Left lung (tissue), 10 donors: ENCODE results near the gene NT5C2. TPM values are rescaled to one million over a fixed set of nuclear protein-coding genes. Genes with fewer than 3 reads are reported as not detected.

ENCODE experiments used
- ATAC-seq: fragments of 200-7000 bp; cut with Tn5 transposase; one replicate; pipeline ENCODE4 v1.9.1; 2020; ENCODE audit warnings: moderate library complexity
- DNase-seq, 4 donors: peaks; one replicate each; pipeline ENCODE4 v3.0.0-alpha.2; 2013 to 2020
- H3K27ac ChIP-seq, 2 donors: fragments of 200-600 bp; sonication (generic) in 1 of 2; one replicate each; pipeline versions ENCODE4 v1.5.0 to v1.8.0; 2020 to 2021
- H3K27me3 ChIP-seq, 2 donors: fragments of 200-600 bp; sonication (generic) in 1 of 2; one replicate each; pipeline versions ENCODE4 v1.5.0 to v1.8.0; 2020 to 2021
- H3K36me3 ChIP-seq, 2 donors: fragments of 200-600 bp; sonication (generic) in 1 of 2; one replicate each; pipeline versions ENCODE4 v1.5.0 to v1.8.0; 2020 to 2021
- H3K4me1 ChIP-seq, 2 donors: fragments of 200-600 bp; one replicate each; pipeline ENCODE4 v1.8.0; 2021
- H3K4me3 ChIP-seq, 2 donors: fragments of 200-600 bp; sonication (generic) in 1 of 2; one replicate each; pipeline versions ENCODE4 v1.5.0 to v1.8.0; 2020 to 2021; ENCODE audit warnings: mild to moderate bottlenecking in 1 of 2
- H3K9me3 ChIP-seq, 2 donors: fragments of 200-600 bp; sonication (generic) in 1 of 2; one replicate each; pipeline versions ENCODE4 v1.5.0 to v1.8.0; 2020 to 2021
- intact Hi-C, 2 donors: fragments of 100-400 bp; cut with DNase I; formaldehyde crosslinking; loops; one replicate each; pipeline versions ENCODE4 v1.11.2 to v1.14.2; 2022
- polyA plus RNA-seq, 6 donors: library from polyadenylated mRNA; unstranded; fragments of 120-200 nt; gene quantifications; one replicate each; pipeline ENCODE4 v1.2.1, GENCODE V29; 2013; ENCODE audit not compliant: insufficient read length in 6 of 6
- total RNA-seq, 2 donors: library from RNA; stranded (reverse); fragmentation: NEBNext Ultra II Directional; extraction: Animal tissue kit (Norgen Biotek cat#: 25700); gene quantifications; one replicate each; pipeline ENCODE4 v1.2.1, GENCODE V29; 2021
- TF ChIP-seq, protein P1 (sequence below), 2 donors: fragments of 200-600 bp; sonication (generic) in 1 of 2; IDR thresholded peaks; one replicate each; pipeline versions ENCODE4 v1.5.0 to v1.8.0; 2021; ENCODE audit warnings: antibody characterized with exemption in 2 of 2
- donor health status: DM: no; HTN: yes; CAD: no.
- donor health status: DM: no; HTN: no; CAD: no.

The NT5C2 gene
- total and polyA plus RNA-seq, 8 donors = 95.3 to 173 (median 133) TPM

DNA sequence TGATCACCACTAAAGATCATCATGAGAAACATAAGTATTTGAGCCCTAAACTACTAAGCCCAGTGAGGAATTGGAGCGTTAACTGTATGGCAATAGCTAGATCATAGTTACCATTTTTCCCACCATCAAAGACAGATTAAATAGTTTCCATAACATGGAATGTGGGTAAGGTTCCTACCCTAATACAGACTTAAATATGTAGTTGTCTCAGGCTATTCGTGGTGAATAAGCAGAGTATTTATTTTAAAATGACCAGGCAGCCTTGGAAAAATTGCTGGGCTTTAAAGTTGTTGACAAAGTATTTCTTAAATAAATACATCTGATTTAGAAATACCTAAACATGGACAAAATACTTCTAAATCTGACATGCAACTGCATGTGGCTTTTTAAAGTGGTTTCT, 106.8 kb downstream of the NT5C2 start:
- Histone ChIP-seq H3K4me1 (no peaks in the 10 kb centered on the region), H3K4me3 (no peak overlapping the region), H3K27me3 (no peaks in the 10 kb centered on the region), H3K27ac (no peak overlapping the region), H3K36me3 (peaks cover 0 to 87% of the 10 kb centered on the region in 2 donors), H3K9me3 (no peaks in the 10 kb centered on the region)
- intact Hi-C loops = no loop called here
- DNase-seq = no peak
- ATAC-seq = no peak
- TF ChIP-seq, protein P1, sequence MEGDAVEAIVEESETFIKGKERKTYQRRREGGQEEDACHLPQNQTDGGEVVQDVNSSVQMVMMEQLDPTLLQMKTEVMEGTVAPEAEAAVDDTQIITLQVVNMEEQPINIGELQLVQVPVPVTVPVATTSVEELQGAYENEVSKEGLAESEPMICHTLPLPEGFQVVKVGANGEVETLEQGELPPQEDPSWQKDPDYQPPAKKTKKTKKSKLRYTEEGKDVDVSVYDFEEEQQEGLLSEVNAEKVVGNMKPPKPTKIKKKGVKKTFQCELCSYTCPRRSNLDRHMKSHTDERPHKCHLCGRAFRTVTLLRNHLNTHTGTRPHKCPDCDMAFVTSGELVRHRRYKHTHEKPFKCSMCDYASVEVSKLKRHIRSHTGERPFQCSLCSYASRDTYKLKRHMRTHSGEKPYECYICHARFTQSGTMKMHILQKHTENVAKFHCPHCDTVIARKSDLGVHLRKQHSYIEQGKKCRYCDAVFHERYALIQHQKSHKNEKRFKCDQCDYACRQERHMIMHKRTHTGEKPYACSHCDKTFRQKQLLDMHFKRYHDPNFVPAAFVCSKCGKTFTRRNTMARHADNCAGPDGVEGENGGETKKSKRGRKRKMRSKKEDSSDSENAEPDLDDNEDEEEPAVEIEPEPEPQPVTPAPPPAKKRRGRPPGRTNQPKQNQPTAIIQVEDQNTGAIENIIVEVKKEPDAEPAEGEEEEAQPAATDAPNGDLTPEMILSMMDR (IDR thresholded peaks at IDR 0.05) = no peak

DNA sequence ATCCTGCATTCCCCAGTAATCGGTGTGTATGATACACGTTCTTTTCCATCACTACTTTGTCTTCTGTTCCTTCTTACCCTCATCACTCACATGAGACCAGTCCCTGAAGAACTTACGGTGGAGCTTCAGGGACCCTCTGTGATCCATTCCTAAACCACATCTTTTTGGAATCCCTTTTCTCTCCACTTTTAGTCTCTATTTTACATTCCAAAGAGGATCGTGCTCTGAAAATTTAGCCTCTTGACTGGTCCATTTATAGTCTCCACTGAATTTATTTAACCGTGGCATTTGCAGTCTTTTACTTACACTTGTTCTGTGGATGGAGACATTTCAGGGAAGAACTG, 109.1 kb downstream of the NT5C2 start:
- Histone ChIP-seq H3K9me3 (no peaks in the 10 kb centered on the region), H3K27ac (no peak overlapping the region), H3K4me1 (no peaks in the 10 kb centered on the region), H3K27me3 (no peaks in the 10 kb centered on the region), H3K36me3 (peaks cover 0 to 64% of the 10 kb centered on the region in 2 donors), H3K4me3 (no peak overlapping the region)
- TF ChIP-seq, protein P1 (IDR thresholded peaks at IDR 0.05) = no peak
- DNase-seq (no peak), ATAC-seq (no peak)
- intact Hi-C loops = no loop called here

DNA sequence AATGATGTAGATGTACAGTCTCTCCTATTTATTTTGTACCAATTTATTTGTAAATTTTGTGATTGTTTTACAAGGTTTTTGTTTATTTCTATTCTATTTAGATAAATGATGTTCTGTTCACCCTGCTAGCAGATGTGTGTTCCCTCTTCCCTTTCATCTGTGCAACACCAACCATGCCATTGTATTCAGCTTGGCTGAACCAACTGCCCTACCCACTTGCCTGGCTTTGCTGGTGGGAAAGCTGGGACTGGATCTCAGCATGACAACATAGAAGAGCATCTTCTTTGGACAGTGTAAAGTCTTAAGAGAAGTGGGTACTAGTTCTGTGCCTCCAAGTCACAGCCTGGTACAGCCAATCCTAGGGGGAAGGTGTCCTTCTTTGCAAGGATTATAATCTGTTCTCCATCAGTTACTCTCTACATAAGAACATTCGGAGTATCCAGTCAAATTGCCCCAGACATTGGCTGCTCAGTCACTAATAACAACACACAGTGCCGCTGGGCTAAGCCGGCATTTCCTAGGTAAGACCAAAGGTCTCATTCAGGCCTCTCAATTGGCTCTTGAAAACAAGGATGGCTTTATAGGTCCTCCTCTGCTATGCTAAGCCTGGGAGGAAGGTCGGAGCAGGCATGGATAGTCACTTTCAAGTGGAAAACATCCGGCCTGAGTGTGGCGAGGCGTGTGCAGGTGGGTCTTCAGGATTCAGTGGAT, 109.7 kb downstream of the NT5C2 start:
- DNase-seq = no peak

GRCh38 chr10:103082683-103083082, 110.4 kb downstream of the NT5C2 start:
- TF ChIP-seq, protein P1 (IDR thresholded peaks at IDR 0.05) = no peak
- Histone ChIP-seq H3K27ac (no peak overlapping the region), H3K4me1 (no peaks in the 10 kb centered on the region), H3K4me3 (no peak overlapping the region), H3K9me3 (no peaks in the 10 kb centered on the region), H3K27me3 (no peaks in the 10 kb centered on the region), H3K36me3 (peaks cover 0 to 54% of the 10 kb centered on the region in 2 donors)
- ATAC-seq = no peak
- intact Hi-C loops = no loop called here
- DNase-seq = no peak

More for the DNA sequence above, 109.7 kb downstream of the NT5C2 start:
- no peak for ATAC-seq
- Histone ChIP-seq H3K4me1 (no peaks in the 10 kb centered on the region), H3K9me3 (no peaks in the 10 kb centered on the region), H3K36me3 (peaks cover 0 to 59% of the 10 kb centered on the region in 2 donors), H3K4me3 (no peak overlapping the region), H3K27ac (no peak overlapping the region), H3K27me3 (no peaks in the 10 kb centered on the region)
- intact Hi-C loops = no loop called here
- TF ChIP-seq, protein P1 (IDR thresholded peaks at IDR 0.05) = no peak

- H3K9me3 ChIP-seq = no peaks in the 10 kb centered on the region
- no peak overlapping the region for H3K27ac ChIP-seq
- intact Hi-C loops = no loop called here
- H3K36me3 ChIP-seq = peaks cover 0 to 54% of the 10 kb centered on the region in 2 donors
- TF ChIP-seq, protein P1 (IDR thresholded peaks at IDR 0.05) = no peak
- ATAC-seq (no peak), DNase-seq (no peak)
- H3K4me3 ChIP-seq = no peak overlapping the region
- H3K4me1 ChIP-seq = no peaks in the 10 kb centered on the region
- H3K27me3 ChIP-seq = no peaks in the 10 kb centered on the region
Measured at GRCh38 chr10:103080891-103081581, 112.0 kb downstream of the NT5C2 start.
